IPS DF 6.9 (cell line): ENCODE data around the gene RAPGEF4.
"Not testable (repeated sequence)": the region's sequence is repeated elsewhere in the genome, so short reads cannot be mapped to it uniquely, and the experiment has no call there.

Source experiments
- DNase-seq: peaks from one replicate; pipeline ENCODE4 v3.0.0-alpha.2; 2013; ENCODE audit warnings: low read depth, low spot score
- H3K27ac ChIP-seq: one replicate; pipeline ENCODE4 v1.5.1; 2013; ENCODE audit warnings: low read length, control low read depth
- H3K27me3 ChIP-seq: 2 replicates; pipeline ENCODE4 v1.6.1; 2013; ENCODE audit warnings: mild to moderate bottlenecking, low read length; ENCODE audit not compliant: control insufficient read depth, insufficient read depth
- H3K36me3 ChIP-seq: 2 replicates; pipeline ENCODE4 v1.6.1; 2013; ENCODE audit warnings: low read length; ENCODE audit not compliant: control insufficient read depth, insufficient read depth
- H3K4me1 ChIP-seq: 2 replicates; pipeline ENCODE4 v1.6.1; 2013; ENCODE audit warnings: low read length; ENCODE audit not compliant: control insufficient read depth, insufficient read depth
- H3K4me3 ChIP-seq: 2 replicates; pipeline ENCODE4 v1.5.1; 2013; ENCODE audit warnings: mild to moderate bottlenecking, low read length
- H3K9me3 ChIP-seq: 2 replicates; pipeline ENCODE4 v1.6.1; 2013; ENCODE audit warnings: low read length, inconsistent platforms; ENCODE audit not compliant: control insufficient read depth, insufficient read depth
- WGBS: extraction: QIAGEN DNeasy Blood & Tissue Kit; methylation state at CpG from one replicate; pipeline ENCODE4 v1.1.7; 2013; ENCODE audit warnings: mixed read lengths, missing lambda C conversion rate; ENCODE audit not compliant: insufficient read length, insufficient coverage; 5-methylcytosine and 5-hydroxymethylcytosine counted together

The RAPGEF4 gene

DNA sequence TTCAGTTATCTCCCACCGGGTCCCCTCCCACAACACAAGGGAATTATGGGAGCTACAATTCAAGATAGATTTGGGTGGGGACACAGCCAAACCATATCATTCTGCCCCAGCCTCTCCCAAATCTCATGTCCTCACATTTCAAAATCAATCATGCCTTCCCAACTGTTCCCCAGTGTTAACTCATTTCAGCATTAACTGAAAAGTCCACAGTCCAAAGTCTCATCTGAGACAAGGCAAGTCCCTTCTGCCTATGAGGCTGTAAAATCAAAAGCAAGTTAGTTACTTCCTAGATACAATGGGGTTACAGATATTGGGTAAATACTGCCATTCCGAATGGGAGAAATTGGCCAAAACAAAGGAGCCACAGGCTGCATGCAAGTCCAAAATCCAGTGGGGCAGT lies 12.9 kb downstream of the RAPGEF4 start:
- H3K27ac ChIP-seq, H3K27me3 ChIP-seq, H3K36me3 ChIP-seq, H3K4me3 ChIP-seq, H3K4me1 ChIP-seq, H3K9me3 ChIP-seq, DNase-seq: not testable (repeated sequence)
- WGBS: no CpG with 5 or more reads among the region's 2 CpGs

DNA sequence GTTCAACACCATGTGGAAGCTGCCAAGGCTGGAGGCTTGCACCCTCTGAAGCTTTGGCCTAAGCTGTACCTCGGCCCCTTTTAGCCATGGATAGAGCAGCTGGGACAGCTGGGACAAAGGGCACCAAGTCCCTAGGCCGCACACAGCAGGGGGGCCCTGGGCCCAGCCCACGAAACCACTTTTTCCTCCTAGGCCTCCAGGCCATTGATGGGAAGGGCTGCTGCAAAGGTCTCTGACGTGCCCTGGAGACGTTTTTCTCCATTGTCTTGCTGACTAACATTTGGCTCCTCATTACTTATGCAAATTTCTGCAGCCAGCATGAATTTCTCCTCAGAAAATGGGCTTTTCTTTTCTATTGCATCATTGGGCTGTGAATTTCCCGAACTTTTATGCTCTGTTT lies 13.7 kb downstream of the RAPGEF4 start:
- Histone ChIP-seq H3K27ac (no peak overlapping the region), H3K4me1 (no peaks in the 10 kb centered on the region), H3K27me3 (no peaks in the 10 kb centered on the region), H3K36me3 (no peaks in the 10 kb centered on the region), H3K9me3 (no peaks in the 10 kb centered on the region), H3K4me3 (no peak overlapping the region)
- DNase-seq: no peak
- no CpG with 5 or more reads among the region's 6 CpGs for WGBS

DNA sequence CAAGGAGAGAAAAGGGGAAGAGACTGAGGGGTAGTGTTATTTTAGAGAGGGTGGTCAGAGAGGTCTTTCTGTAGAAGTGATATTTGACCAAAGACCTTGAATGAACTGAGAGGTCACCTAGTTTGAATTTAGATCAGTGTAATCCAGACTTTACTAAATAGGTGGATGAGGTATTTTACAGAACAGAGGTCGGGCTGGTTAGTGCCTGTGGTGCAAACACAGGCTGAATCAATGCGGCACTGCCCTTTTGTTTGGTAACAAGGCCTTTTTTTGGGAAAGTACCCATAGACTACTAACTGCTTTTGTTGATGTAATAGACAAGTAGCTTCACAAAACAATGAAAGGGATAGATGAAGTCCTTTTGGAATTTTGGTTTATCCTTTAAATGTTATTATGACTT lies 15.9 kb downstream of the RAPGEF4 start:
- Histone ChIP-seq H3K4me1 (no peaks in the 10 kb centered on the region), H3K27me3 (no peaks in the 10 kb centered on the region), H3K36me3 (no peaks in the 10 kb centered on the region), H3K9me3 (no peaks in the 10 kb centered on the region), H3K27ac (no peak overlapping the region), H3K4me3 (no peak overlapping the region)
- no CpG with 5 or more reads among the region's 2 CpGs for WGBS
- no peak for DNase-seq

DNA sequence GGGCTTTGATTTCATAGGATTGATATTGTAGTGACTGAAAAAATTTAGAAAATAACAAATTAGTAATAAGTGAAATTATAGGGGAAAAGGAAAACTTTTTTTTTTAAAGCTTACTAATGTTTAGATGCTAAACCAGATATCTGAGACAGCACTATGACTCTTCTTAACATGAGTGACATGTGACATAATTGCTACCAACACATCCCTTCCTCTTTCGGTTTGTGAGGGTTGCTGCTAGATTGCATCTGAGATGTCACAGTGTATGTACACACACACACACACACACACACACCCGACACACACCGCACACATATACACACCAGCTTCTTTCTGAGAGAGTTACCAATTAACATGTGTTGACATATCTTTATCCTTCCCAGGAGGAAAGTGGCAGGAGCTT lies 18.0 kb downstream of the RAPGEF4 start:
- no peak for DNase-seq
- H3K4me3 ChIP-seq: no peak overlapping the region

GRCh38 chr2:172759441-172759840 lies 23.8 kb downstream of the RAPGEF4 start:
- Histone ChIP-seq H3K9me3 (no peaks in the 10 kb centered on the region), H3K27ac (no peak overlapping the region), H3K27me3 (no peaks in the 10 kb centered on the region), H3K4me3 (no peak overlapping the region), H3K36me3 (no peaks in the 10 kb centered on the region), H3K4me1 (no peaks in the 10 kb centered on the region)
- no CpG with 5 or more reads among the region's 2 CpGs for WGBS
- no peak for DNase-seq

More for the DNA sequence above, 18.0 kb downstream of the RAPGEF4 start:
- WGBS: no CpG with 5 or more reads among the region's 3 CpGs
- Histone ChIP-seq H3K36me3 (no peaks in the 10 kb centered on the region), H3K4me1 (no peaks in the 10 kb centered on the region), H3K27ac (no peak overlapping the region), H3K9me3 (no peaks in the 10 kb centered on the region), H3K27me3 (no peaks in the 10 kb centered on the region)

GRCh38 chr2:172761306-172761705 lies 25.7 kb downstream of the RAPGEF4 start:
- no CpG with 5 or more reads among the region's 4 CpGs for WGBS

DNA sequence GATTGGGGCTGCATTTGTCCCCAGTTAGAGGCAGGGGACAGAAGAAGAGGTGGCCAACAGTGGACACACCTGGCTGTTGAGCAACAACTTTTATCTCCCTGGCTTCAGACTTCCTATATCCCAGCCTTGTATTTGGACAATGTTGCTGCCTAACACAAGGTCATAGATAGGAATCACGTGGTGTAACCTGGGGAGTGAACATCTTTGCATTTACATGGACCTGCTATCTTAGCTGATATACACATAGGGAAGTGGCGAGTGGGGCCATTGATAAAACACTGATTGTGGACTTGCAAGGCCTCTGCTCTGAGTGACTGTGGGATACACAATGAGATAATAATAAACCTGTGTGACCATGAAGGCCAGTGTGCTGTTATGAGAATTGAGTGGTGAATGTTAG lies 26.9 kb downstream of the RAPGEF4 start:
- H3K4me3 ChIP-seq: no peak overlapping the region
- H3K4me1 ChIP-seq: no peaks in the 10 kb centered on the region
- H3K27me3 ChIP-seq: no peaks in the 10 kb centered on the region
- DNase-seq: no peak
- H3K36me3 ChIP-seq: no peaks in the 10 kb centered on the region
- no peaks in the 10 kb centered on the region for H3K9me3 ChIP-seq
- no CpG with 5 or more reads among the region's 2 CpGs for WGBS
- no peak overlapping the region for H3K27ac ChIP-seq

More at GRCh38 chr2:172761306-172761705, 25.7 kb downstream of the RAPGEF4 start:
- no peak overlapping the region for H3K27ac ChIP-seq
- H3K4me3 ChIP-seq: no peak overlapping the region
- no peaks in the 10 kb centered on the region for H3K4me1 ChIP-seq
- DNase-seq: no peak
- H3K27me3 ChIP-seq: no peaks in the 10 kb centered on the region
- H3K9me3 ChIP-seq: no peaks in the 10 kb centered on the region
- no peaks in the 10 kb centered on the region for H3K36me3 ChIP-seq

DNA sequence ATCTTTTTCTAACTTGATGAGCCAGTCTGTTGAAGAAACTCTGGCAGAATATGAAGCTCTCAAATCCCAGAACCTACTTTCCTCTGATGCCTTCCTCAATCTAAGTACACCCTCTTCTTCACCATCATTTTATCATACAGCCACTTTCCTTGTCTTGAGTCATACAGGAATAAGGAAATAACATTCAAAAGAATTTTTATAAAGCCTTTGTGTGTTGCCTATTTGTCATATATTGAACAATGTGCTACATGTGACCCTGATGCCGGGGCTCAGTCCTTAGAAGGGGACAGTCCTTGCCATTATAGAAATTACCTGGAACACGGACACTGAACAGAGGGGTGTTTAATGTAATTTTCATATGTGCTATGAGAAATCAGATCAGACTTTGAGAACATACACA lies 27.4 kb downstream of the RAPGEF4 start:
- DNase-seq: no peak
- Histone ChIP-seq H3K36me3 (no peaks in the 10 kb centered on the region), H3K4me3 (no peak overlapping the region), H3K27me3 (no peaks in the 10 kb centered on the region), H3K9me3 (no peaks in the 10 kb centered on the region), H3K4me1 (no peaks in the 10 kb centered on the region), H3K27ac (no peak overlapping the region)
- no CpG with 5 or more reads among the region's 2 CpGs for WGBS

- Histone ChIP-seq H3K27ac (no peak overlapping the region), H3K4me1 (peaks cover 2% of the 10 kb centered on the region), H3K27me3 (no peaks in the 10 kb centered on the region), H3K4me3 (no peak overlapping the region), H3K9me3 (no peaks in the 10 kb centered on the region), H3K36me3 (no peaks in the 10 kb centered on the region)
- no CpG with 5 or more reads among the region's 4 CpGs for WGBS
- DNase-seq: no peak
Observed at GRCh38 chr2:172765662-172766061, 30.0 kb downstream of the RAPGEF4 start.

- WGBS: no CpG with 5 or more reads among the region's 4 CpGs
- no peak for DNase-seq
- H3K27ac ChIP-seq: no peak overlapping the region
Observed at GRCh38 chr2:172768401-172768800, 32.8 kb downstream of the RAPGEF4 start.

GRCh38 chr2:172769879-172770278 lies 34.2 kb downstream of the RAPGEF4 start:
- Histone ChIP-seq H3K9me3 (no peaks in the 10 kb centered on the region), H3K36me3 (no peaks in the 10 kb centered on the region), H3K27me3 (no peaks in the 10 kb centered on the region), H3K4me3 (no peak overlapping the region), H3K27ac (no peak overlapping the region), H3K4me1 (peaks cover 2% of the 10 kb centered on the region)
- WGBS: no CpG with 5 or more reads among the region's 1 CpG
- no peak for DNase-seq

More at GRCh38 chr2:172768401-172768800, 32.8 kb downstream of the RAPGEF4 start:
- Histone ChIP-seq H3K9me3 (no peaks in the 10 kb centered on the region), H3K4me1 (peaks cover 2% of the 10 kb centered on the region), H3K36me3 (no peaks in the 10 kb centered on the region), H3K4me3 (no peak overlapping the region), H3K27me3 (no peaks in the 10 kb centered on the region)
